HepG2 (cell line): ENCODE measurements around the gene KCNH1. TPM values are rescaled to one million over a fixed set of nuclear protein-coding genes. Genes with fewer than 3 reads are reported as not detected.

Experiments used
- ATAC-seq: fragments of 200-7000 bp; cut with Tn5 transposase; 3 replicates; pipeline ENCODE4 v1.9.1; 2020; ENCODE audit warnings: mild to moderate bottlenecking, moderate library complexity
- BruUV-seq: library from RNA; stranded (reverse); fragments of 400-500 nt; replicated peaks from 2 replicates; lab custom pipeline; 2021; lab: Mats Ljungman, UMichigan
- CTCF ChIA-PET: fragments of 300-600 bp; formaldehyde crosslinking; extraction: SDS; loops from one replicate; lab custom pipeline; 2021; ENCODE audit warnings: low total read pairs, inconsistent platforms, low intra/inter-chr PET ratio; lab: Yijun Ruan, JAX
- POLR2A ChIA-PET: fragments of 350-600 bp; sonication (Branson Sonifier 250); formaldehyde crosslinking; loops from one replicate; lab custom pipeline; 2020; ENCODE audit warnings: antibody characterized with exemption, inconsistent platforms; lab: Yijun Ruan, JAX
- DNase-seq: peaks from one replicate; pipeline ENCODE4 v3.0.0-alpha.2; 2015; ENCODE audit warnings: low spot score
- FAIRE-seq: peaks from 3 replicates; lab custom pipeline; 2011; peaks lifted over from hg19 to GRCh38; lab: Jason Lieb, UNC
- H2AFZ ChIP-seq: one replicate; pipeline ENCODE4 v1.6.1; 2011; ENCODE audit warnings: low read length, inconsistent platforms
- H3K27ac ChIP-seq: fragments of 300-600 bp; 3 replicates; pipeline ENCODE4 v1.8.0; 2011; ENCODE audit warnings: mixed run types, mild to moderate bottlenecking, mixed read lengths, low read length, inconsistent platforms; ENCODE audit not compliant: insufficient read depth; ENCODE audit errors: extremely low read length
- H3K27me3 ChIP-seq, 2 experiments: fragments of 200-600 bp in 1 of 2; 2 replicates in 1 of 2; 3 replicates in 1 of 2; pipeline versions ENCODE4 v1.6.0 to v1.8.0; 2011; ENCODE audit warnings: low read length in 2 of 2, mild to moderate bottlenecking in 2 of 2, moderate library complexity in 2 of 2, inconsistent platforms in 1 of 2; ENCODE audit not compliant: insufficient read depth in 2 of 2, control insufficient read depth in 1 of 2
- H3K36me3 ChIP-seq, 2 experiments: fragments of 200-600 bp in 1 of 2; replicated peaks in 1 of 2; 2 replicates in 1 of 2; 3 replicates in 1 of 2; pipeline versions ENCODE4 v1.5.1 to v1.8.0; 2011; ENCODE audit warnings: low read length in 2 of 2, inconsistent platforms in 1 of 2; ENCODE audit not compliant: insufficient read depth in 2 of 2, control insufficient read depth in 1 of 2
- H3K4me1 ChIP-seq: 2 replicates; pipeline ENCODE4 v1.5.1; 2012; ENCODE audit warnings: low read length, inconsistent platforms; ENCODE audit not compliant: insufficient read depth
- H3K4me2 ChIP-seq: 2 replicates; pipeline ENCODE4 v1.6.0; 2011; ENCODE audit warnings: low read depth, low read length, inconsistent platforms
- H3K4me3 ChIP-seq, 3 experiments: fragments of 200-600 bp in 1 of 3; sonication (generic), shearing (Covaris generic) in 1 of 3; replicated peaks in 1 of 3; 2 replicates each; pipeline ENCODE4 v1.5.1; 2011 to 2016; ENCODE audit warnings: low read length in 3 of 3, inconsistent platforms in 2 of 3, low read depth in 2 of 3, mild to moderate bottlenecking in 2 of 3, control low read depth in 1 of 3, mixed read lengths in 1 of 3; ENCODE audit not compliant: insufficient read depth in 1 of 3
- H3K79me2 ChIP-seq: one replicate; pipeline ENCODE4 v1.6.1; 2011; ENCODE audit warnings: low read length, inconsistent platforms; ENCODE audit not compliant: insufficient read depth
- H3K9ac ChIP-seq: 2 replicates; pipeline ENCODE4 v1.6.0; 2011; ENCODE audit warnings: mild to moderate bottlenecking, low read depth, low read length, inconsistent platforms; ENCODE audit not compliant: insufficient read depth
- H3K9me3 ChIP-seq: 2 replicates; pipeline ENCODE4 v1.5.1; 2012; ENCODE audit warnings: mild to moderate bottlenecking, low read length
- H4K20me1 ChIP-seq: 2 replicates; pipeline ENCODE4 v1.6.0; 2011; ENCODE audit warnings: inconsistent platforms, mild to moderate bottlenecking, low read length, moderate library complexity; ENCODE audit not compliant: insufficient read depth
- ADNP ChIP-seq: sonication (generic); formaldehyde crosslinking; IDR thresholded peaks from 2 replicates; pipeline ENCODE4 v1.4.0; 2020; ENCODE audit warnings: missing genetic modification reagents
- ATF1 ChIP-seq: IDR thresholded peaks from 2 replicates; pipeline ENCODE4 v1.6.1; 2016; ENCODE audit warnings: mild to moderate bottlenecking, control low read depth
- CAMTA2 ChIP-seq: sonication (generic); formaldehyde crosslinking; IDR thresholded peaks from 2 replicates; pipeline ENCODE4 v1.4.0; 2020; ENCODE audit warnings: mild to moderate bottlenecking, missing genetic modification reagents, borderline replicate concordance
- HOXA5 ChIP-seq: sonication (generic); formaldehyde crosslinking; IDR thresholded peaks from 2 replicates; pipeline ENCODE4 v1.4.0; 2020; ENCODE audit warnings: missing genetic modification reagents
- MEIS2 ChIP-seq: sonication (generic); formaldehyde crosslinking; IDR thresholded peaks from 2 replicates; pipeline ENCODE4 v1.9.0; 2021; ENCODE audit warnings: mild to moderate bottlenecking, missing genetic modification reagents
- TRIM24 ChIP-seq: sonication (generic); formaldehyde crosslinking; IDR thresholded peaks from 2 replicates; pipeline ENCODE4 v1.8.0; 2022; ENCODE audit warnings: mild to moderate bottlenecking, missing genetic modification reagents
- ZBTB20 ChIP-seq: sonication (generic); formaldehyde crosslinking; IDR thresholded peaks from 2 replicates; pipeline ENCODE4 v1.8.1; 2023; ENCODE audit warnings: missing genetic modification reagents, low read depth, mild to moderate bottlenecking, borderline replicate concordance
- ZMYM3 ChIP-seq: sonication (generic); formaldehyde crosslinking; IDR thresholded peaks from 2 replicates; pipeline ENCODE4 v1.5.1; 2020; ENCODE audit warnings: mild to moderate bottlenecking, missing genetic modification reagents
- ZNF431 ChIP-seq: sonication (generic); formaldehyde crosslinking; IDR thresholded peaks from 2 replicates; pipeline ENCODE4 v1.9.0; 2022; ENCODE audit warnings: missing genetic modification reagents, low read depth, mild to moderate bottlenecking, borderline replicate concordance
- ZNF484 ChIP-seq: sonication (generic); formaldehyde crosslinking; IDR thresholded peaks from 2 replicates; pipeline ENCODE4 v1.5.1; 2020; ENCODE audit warnings: mild to moderate bottlenecking, low read depth, missing genetic modification reagents, borderline replicate concordance
- ZZZ3 ChIP-seq: sonication (generic); formaldehyde crosslinking; IDR thresholded peaks from 2 replicates; pipeline ENCODE4 v1.4.0; 2020; ENCODE audit warnings: missing genetic modification reagents, mild to moderate bottlenecking, borderline replicate concordance
- WGBS: methylation state at CpG from one replicate; pipeline ENCODE4 v1.1.6; 2017; ENCODE audit warnings: low lambda C conversion rate; 5-methylcytosine and 5-hydroxymethylcytosine counted together
- in situ Hi-C: cut with HindIII; loops from 2 replicates; pipeline ENCODE4 v1.10.0; 2017; ENCODE audit warnings: low pct_unique_long_range_greater_than_20kb; ENCODE audit not compliant: extremely low pct_ligation_motif_present
- intact Hi-C: fragments of 100-400 bp; cut with micrococcal nuclease; formaldehyde crosslinking; loops from one replicate; pipeline ENCODE4 v1.10.0; 2022; ENCODE audit not compliant: unreplicated experiment
- polyA plus RNA-seq, 8 experiments: library from polyadenylated mRNA; depleted of rRNA in 3 of 8; stranded (reverse) in 7 of 8; unstranded in 1 of 8; fragments of >200 nt; fragmentation: Illumina TruSeq in 4 of 8; extraction: Trizol in 4 of 8; gene quantifications; 2 replicates each; pipeline versions ENCODE4 v1.2.1 to v1.2.3, GENCODE V29; 2011 to 2016; ENCODE audit warnings: low read depth in 4 of 8, missing spikeins in 1 of 8, mixed read lengths in 1 of 8; ENCODE audit not compliant: insufficient read depth in 1 of 8
- total RNA-seq, 5 experiments: library from RNA; depleted of rRNA; stranded (reverse); fragments of >200 nt; fragmentation: Illumina TruSeq; extraction: Trizol; gene quantifications; 2 replicates each; pipeline ENCODE4 v1.2.3, GENCODE V29; 2016; ENCODE audit warnings: low read depth in 1 of 5
- TF ChIP-seq, protein P1 (sequence below): sonication (generic); formaldehyde crosslinking; IDR thresholded peaks from 2 replicates; pipeline ENCODE4 v1.4.0; 2020; ENCODE audit warnings: missing genetic modification reagents, borderline replicate concordance
- TF ChIP-seq, protein P2 (sequence below): sonication (generic); formaldehyde crosslinking; conservative IDR thresholded peaks from 2 replicates; pipeline ENCODE4 v1.4.0; 2020; ENCODE audit warnings: missing genetic modification reagents

KCNH1 gene
- total and polyA plus RNA-seq, 2 of the 13 experiments (the other 11 are each of a cell fraction or from before 2014, with no cell fraction given) = not detected

DNA sequence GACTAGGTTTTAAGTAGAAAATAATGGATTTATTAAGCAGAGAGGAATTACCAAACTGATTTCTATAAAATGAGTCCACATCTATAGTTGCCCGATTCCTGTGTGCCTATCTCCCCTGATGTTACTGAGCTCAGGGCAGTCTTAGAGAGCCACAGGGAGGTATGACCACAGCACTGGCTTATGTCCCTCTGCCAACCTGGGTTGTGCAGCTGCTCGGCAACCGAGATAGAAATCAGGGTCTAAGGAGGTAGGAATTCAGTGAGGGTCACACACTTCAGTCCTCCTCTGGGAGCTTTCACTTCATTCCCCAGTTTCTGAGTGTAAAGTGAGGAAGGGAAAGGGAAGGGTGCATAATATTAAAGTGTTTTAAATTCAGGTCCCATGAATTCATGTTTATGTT is 386.8 kb downstream of the KCNH1 start:
- Histone ChIP-seq H3K4me1 (no peaks in the 10 kb centered on the region), H3K4me2 (no peak overlapping the region), H3K27ac (no peak overlapping the region), H3K4me3 (no peak overlapping the region), H3K36me3 (no peaks in the 10 kb centered on the region), H4K20me1 (no peaks in the 10 kb centered on the region), H3K27me3 (no peaks in the 10 kb centered on the region), H2AFZ (no peak overlapping the region), H3K79me2 (no peaks in the 10 kb centered on the region), H3K9me3 (no peaks in the 10 kb centered on the region), H3K9ac (no peak overlapping the region)
- ChIA-PET POLR2A (no interaction called here), CTCF (no interaction called here)
- no peak for FAIRE-seq
- TF ChIP-seq HOXA5 (CRISPR knock-in tag) (no peak), ADNP (CRISPR knock-in tag) (no peak), CAMTA2 (CRISPR knock-in tag) (no peak), ATF1 (CRISPR knock-in tag) (no peak), ZZZ3 (CRISPR knock-in tag) (no peak), ZBTB20 (CRISPR knock-in tag) (no peak), ZMYM3 (CRISPR knock-in tag) (no peak), TRIM24 (CRISPR knock-in tag) (no peak), ZNF431 (CRISPR knock-in tag) (no peak), ZNF484 (CRISPR knock-in tag) (no peak), MEIS2 (CRISPR knock-in tag) (no peak)
- TF ChIP-seq, protein P1, sequence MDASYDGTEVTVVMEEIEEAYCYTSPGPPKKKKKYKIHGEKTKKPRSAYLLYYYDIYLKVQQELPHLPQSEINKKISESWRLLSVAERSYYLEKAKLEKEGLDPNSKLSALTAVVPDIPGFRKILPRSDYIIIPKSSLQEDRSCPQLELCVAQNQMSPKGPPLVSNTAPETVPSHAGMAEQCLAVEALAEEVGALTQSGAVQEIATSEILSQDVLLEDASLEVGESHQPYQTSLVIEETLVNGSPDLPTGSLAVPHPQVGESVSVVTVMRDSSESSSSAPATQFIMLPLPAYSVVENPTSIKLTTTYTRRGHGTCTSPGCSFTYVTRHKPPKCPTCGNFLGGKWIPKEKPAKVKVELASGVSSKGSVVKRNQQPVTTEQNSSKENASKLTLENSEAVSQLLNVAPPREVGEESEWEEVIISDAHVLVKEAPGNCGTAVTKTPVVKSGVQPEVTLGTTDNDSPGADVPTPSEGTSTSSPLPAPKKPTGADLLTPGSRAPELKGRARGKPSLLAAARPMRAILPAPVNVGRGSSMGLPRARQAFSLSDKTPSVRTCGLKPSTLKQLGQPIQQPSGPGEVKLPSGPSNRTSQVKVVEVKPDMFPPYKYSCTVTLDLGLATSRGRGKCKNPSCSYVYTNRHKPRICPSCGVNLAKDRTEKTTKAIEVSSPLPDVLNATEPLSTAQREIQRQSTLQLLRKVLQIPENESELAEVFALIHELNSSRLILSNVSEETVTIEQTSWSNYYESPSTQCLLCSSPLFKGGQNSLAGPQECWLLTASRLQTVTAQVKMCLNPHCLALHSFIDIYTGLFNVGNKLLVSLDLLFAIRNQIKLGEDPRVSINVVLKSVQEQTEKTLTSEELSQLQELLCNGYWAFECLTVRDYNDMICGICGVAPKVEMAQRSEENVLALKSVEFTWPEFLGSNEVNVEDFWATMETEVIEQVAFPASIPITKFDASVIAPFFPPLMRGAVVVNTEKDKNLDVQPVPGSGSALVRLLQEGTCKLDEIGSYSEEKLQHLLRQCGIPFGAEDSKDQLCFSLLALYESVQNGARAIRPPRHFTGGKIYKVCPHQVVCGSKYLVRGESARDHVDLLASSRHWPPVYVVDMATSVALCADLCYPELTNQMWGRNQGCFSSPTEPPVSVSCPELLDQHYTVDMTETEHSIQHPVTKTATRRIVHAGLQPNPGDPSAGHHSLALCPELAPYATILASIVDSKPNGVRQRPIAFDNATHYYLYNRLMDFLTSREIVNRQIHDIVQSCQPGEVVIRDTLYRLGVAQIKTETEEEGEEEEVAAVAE = no peak
- TF ChIP-seq, protein P2, sequence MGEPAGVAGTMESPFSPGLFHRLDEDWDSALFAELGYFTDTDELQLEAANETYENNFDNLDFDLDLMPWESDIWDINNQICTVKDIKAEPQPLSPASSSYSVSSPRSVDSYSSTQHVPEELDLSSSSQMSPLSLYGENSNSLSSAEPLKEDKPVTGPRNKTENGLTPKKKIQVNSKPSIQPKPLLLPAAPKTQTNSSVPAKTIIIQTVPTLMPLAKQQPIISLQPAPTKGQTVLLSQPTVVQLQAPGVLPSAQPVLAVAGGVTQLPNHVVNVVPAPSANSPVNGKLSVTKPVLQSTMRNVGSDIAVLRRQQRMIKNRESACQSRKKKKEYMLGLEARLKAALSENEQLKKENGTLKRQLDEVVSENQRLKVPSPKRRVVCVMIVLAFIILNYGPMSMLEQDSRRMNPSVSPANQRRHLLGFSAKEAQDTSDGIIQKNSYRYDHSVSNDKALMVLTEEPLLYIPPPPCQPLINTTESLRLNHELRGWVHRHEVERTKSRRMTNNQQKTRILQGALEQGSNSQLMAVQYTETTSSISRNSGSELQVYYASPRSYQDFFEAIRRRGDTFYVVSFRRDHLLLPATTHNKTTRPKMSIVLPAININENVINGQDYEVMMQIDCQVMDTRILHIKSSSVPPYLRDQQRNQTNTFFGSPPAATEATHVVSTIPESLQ (CRISPR knock-in tag) = no peak
- DNase-seq = no peak
- ATAC-seq = no peak
- no TSS peak for BruUV-seq
- intact Hi-C loops (no loop called here), in situ Hi-C loops (no loop called here)
- WGBS = 0% methylated on average over 3 of the region's 3 CpGs
